Cardiac fibroblast (primary cell): ENCODE data around the gene SIN3B.

Experiments used
- DNase-seq, 2 donors: peaks; one replicate each; pipeline versions ENCODE4 v3.0.0 to v3.0.0-alpha.2; 2010; ENCODE audit warnings: low read depth in 2 of 2
- H3K4me3 ChIP-seq, 2 donors: replicated peaks in 1 of 2; 1 replicate in 1 of 2; 2 replicates in 1 of 2; pipeline ENCODE4 v1.5.1; 2011; ENCODE audit warnings: low read depth in 2 of 2, low read length in 2 of 2, mild to moderate bottlenecking in 2 of 2, moderate library complexity in 1 of 2
- TF ChIP-seq, protein P1 (sequence below): IDR thresholded peaks from one replicate; pipeline ENCODE4 v1.5.1; 2011; ENCODE audit warnings: low read depth, mild to moderate bottlenecking, low read length, inconsistent platforms

The SIN3B gene, protein sequence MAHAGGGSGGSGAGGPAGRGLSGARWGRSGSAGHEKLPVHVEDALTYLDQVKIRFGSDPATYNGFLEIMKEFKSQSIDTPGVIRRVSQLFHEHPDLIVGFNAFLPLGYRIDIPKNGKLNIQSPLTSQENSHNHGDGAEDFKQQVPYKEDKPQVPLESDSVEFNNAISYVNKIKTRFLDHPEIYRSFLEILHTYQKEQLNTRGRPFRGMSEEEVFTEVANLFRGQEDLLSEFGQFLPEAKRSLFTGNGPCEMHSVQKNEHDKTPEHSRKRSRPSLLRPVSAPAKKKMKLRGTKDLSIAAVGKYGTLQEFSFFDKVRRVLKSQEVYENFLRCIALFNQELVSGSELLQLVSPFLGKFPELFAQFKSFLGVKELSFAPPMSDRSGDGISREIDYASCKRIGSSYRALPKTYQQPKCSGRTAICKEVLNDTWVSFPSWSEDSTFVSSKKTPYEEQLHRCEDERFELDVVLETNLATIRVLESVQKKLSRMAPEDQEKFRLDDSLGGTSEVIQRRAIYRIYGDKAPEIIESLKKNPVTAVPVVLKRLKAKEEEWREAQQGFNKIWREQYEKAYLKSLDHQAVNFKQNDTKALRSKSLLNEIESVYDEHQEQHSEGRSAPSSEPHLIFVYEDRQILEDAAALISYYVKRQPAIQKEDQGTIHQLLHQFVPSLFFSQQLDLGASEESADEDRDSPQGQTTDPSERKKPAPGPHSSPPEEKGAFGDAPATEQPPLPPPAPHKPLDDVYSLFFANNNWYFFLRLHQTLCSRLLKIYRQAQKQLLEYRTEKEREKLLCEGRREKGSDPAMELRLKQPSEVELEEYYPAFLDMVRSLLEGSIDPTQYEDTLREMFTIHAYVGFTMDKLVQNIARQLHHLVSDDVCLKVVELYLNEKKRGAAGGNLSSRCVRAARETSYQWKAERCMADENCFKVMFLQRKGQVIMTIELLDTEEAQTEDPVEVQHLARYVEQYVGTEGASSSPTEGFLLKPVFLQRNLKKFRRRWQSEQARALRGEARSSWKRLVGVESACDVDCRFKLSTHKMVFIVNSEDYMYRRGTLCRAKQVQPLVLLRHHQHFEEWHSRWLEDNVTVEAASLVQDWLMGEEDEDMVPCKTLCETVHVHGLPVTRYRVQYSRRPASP

GRCh38 chr19:16829010-16829821 lies at the start of gene SIN3B:
TSS of gene SIN3B (plus strand) at chr19:16829398. CDS start at chr19:16829421, 23 bp downstream.
- TF ChIP-seq, protein P1, sequence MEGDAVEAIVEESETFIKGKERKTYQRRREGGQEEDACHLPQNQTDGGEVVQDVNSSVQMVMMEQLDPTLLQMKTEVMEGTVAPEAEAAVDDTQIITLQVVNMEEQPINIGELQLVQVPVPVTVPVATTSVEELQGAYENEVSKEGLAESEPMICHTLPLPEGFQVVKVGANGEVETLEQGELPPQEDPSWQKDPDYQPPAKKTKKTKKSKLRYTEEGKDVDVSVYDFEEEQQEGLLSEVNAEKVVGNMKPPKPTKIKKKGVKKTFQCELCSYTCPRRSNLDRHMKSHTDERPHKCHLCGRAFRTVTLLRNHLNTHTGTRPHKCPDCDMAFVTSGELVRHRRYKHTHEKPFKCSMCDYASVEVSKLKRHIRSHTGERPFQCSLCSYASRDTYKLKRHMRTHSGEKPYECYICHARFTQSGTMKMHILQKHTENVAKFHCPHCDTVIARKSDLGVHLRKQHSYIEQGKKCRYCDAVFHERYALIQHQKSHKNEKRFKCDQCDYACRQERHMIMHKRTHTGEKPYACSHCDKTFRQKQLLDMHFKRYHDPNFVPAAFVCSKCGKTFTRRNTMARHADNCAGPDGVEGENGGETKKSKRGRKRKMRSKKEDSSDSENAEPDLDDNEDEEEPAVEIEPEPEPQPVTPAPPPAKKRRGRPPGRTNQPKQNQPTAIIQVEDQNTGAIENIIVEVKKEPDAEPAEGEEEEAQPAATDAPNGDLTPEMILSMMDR = no peak
- H3K4me3 ChIP-seq = peak within 1 kb of the TSS; percentile 92 to 100
- DNase-seq = peak; percentile 91 to 94

DNA sequence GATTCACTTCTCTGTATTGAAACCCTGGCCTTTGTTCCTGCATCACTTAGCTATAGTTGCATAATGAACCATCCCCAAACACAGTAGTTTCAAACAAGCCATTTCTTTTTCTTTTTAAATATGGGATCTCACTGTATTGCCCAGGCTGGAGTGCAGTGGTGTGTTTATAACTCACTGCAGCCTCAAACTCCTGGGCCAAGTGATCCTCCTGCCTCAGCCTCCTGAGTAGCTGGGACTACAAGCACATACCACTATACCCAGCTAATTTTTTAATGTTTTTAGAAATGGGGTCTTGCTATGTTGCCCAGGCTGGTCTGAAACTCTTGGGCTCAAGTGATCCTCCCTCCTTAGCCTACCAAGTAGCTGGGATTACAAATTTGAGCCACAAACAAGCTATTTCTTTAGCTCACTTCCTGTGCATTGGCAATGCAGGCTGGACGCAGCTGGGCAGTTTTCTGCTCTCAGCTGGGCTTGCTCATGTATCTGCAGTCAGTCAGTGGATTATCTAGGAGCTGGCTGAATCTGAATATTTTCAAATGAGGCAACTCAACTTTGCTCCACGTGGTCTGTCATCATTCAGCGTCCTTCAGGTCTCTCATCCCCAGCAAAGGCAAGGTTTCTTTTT lies 49.5 kb upstream of the SIN3B start:
- no peak overlapping the region for H3K4me3 ChIP-seq
- peak; percentile 27 to 46 for DNase-seq
- TF ChIP-seq, protein P1 = no peak

DNA sequence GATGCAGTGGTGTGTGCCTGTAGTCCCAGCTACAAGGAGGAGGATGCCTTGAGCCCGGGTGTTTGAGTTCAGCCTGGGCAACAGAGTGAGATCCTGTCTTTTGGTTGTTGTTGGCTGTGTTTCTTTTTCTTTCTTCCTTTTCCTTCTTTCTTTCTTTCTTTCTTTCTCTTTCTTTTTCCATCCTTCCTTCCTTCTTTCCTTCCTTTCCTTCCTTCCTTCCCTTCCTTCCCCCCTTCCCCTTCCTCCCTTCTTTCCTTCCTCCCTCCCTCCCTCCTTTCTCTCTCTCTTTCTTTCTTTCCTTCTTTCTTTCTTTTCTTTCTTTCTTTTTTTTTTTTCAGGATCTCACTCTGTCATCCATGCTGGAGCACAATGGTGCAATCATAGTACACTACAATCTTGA lies 46.5 kb upstream of the SIN3B start:
- TF ChIP-seq, protein P1 = no peak
- no peak for DNase-seq
- no peak overlapping the region for H3K4me3 ChIP-seq

DNA sequence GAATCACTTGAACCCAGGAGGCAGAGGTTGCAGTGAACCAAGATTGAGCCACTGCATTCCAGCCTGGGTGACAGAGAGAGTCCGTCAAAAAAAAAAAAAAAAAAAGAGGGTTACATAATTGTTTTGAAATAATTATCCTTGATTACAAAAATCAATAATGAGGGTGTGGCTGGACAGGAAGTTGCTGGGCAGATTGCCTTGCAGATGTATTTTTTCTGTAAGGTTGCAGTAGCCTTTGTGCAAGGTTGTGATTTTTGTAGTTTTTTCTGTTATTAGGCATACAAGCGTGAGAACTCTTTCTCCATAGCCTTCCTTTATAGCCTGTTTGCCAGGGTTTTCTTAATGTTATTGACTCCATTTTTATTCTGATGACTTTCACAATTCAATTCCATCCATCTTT lies 40.7 kb upstream of the SIN3B start:
- no peak overlapping the region for H3K4me3 ChIP-seq
- TF ChIP-seq, protein P1 = no peak
- no peak for DNase-seq

DNA sequence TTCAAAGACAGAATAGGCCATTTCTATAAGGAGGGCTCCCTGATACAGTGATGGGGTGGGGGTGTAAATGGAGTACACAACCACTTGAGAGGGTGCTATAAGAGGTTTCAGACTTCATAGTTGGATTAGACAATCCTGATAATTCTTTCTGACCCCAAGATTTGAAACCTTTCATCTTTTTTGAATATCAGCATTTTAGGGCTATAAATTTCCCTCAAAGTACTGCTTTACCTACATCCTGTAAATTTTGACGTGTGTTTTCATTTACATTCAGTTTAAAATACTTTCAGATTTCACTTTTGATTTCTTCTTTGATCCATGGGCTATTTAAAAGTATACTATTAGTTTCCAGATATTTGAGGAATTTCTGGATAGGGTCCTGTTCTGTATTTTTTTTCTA lies 40.0 kb upstream of the SIN3B start:
- TF ChIP-seq, protein P1 = no peak
- H3K4me3 ChIP-seq = no peak overlapping the region
- DNase-seq = no peak
